H9 (cell line): ENCODE measurements around the gene FAM204A. TPM values are rescaled to one million over a fixed set of nuclear protein-coding genes. Genes with fewer than 3 reads are reported as not detected.

Source experiments
- DNase-seq: peaks from one replicate; pipeline ENCODE4 v3.0.0-alpha.2; 2017
- H2AFZ ChIP-seq: one replicate; pipeline ENCODE4 v1.6.1; 2013; ENCODE audit warnings: mild to moderate bottlenecking, low read length, control low read depth, moderate library complexity
- H2AK5ac ChIP-seq: 2 replicates; pipeline ENCODE4 v1.6.1; 2013; ENCODE audit warnings: low read length, control low read depth, mixed read lengths; ENCODE audit not compliant: insufficient read length
- H2BK120ac ChIP-seq: one replicate; pipeline ENCODE4 v1.6.1; 2013; ENCODE audit warnings: low read depth, mild to moderate bottlenecking, low read length, control low read depth, inconsistent platforms; ENCODE audit not compliant: poor library complexity, severe bottlenecking
- H2BK12ac ChIP-seq: 2 replicates; pipeline ENCODE4 v1.6.1; 2013; ENCODE audit warnings: low read length, control low read depth, mixed read lengths, low read depth; ENCODE audit not compliant: insufficient read length
- H2BK15ac ChIP-seq: 2 replicates; pipeline ENCODE4 v1.6.1; 2013; ENCODE audit warnings: low read depth, low read length, control low read depth
- H2BK20ac ChIP-seq: one replicate; pipeline ENCODE4 v1.6.1; 2013; ENCODE audit warnings: low read depth, mild to moderate bottlenecking, low read length, control low read depth, inconsistent platforms; ENCODE audit not compliant: poor library complexity, severe bottlenecking
- H2BK5ac ChIP-seq: 2 replicates; pipeline ENCODE4 v1.6.1; 2013; ENCODE audit warnings: low read length, control low read depth, mixed read lengths; ENCODE audit not compliant: insufficient read length
- H3K14ac ChIP-seq: 2 replicates; pipeline ENCODE4 v1.6.1; 2013; ENCODE audit warnings: low read length, control low read depth; ENCODE audit not compliant: insufficient read depth
- H3K18ac ChIP-seq: 2 replicates; pipeline ENCODE4 v1.6.1; 2013; ENCODE audit warnings: low read depth, mild to moderate bottlenecking, mixed read lengths, low read length, control low read depth; ENCODE audit not compliant: insufficient read length
- H3K23ac ChIP-seq: 2 replicates; pipeline ENCODE4 v1.6.1; 2013; ENCODE audit warnings: low read length, control low read depth, mixed read lengths, low read depth; ENCODE audit not compliant: insufficient read length
- H3K23me2 ChIP-seq: 2 replicates; pipeline ENCODE4 v1.6.1; 2013; ENCODE audit warnings: low read depth, mild to moderate bottlenecking, mixed read lengths, low read length, control low read depth; ENCODE audit not compliant: insufficient read length, poor library complexity, severe bottlenecking
- H3K27ac ChIP-seq: 2 replicates; pipeline ENCODE4 v1.5.1; 2013; ENCODE audit warnings: low read length, control low read depth, mixed read lengths, low read depth; ENCODE audit not compliant: insufficient read length
- H3K27me3 ChIP-seq: 2 replicates; pipeline ENCODE4 v1.6.1; 2013; ENCODE audit warnings: low read length, control low read depth, inconsistent platforms; ENCODE audit not compliant: insufficient read depth
- H3K4ac ChIP-seq: 2 replicates; pipeline ENCODE4 v1.6.1; 2013; ENCODE audit warnings: low read depth, mild to moderate bottlenecking, control low read depth, inconsistent platforms, low read length, moderate library complexity
- H3K4me1 ChIP-seq: 2 replicates; pipeline ENCODE4 v1.6.1; 2013; ENCODE audit warnings: low read length, control low read depth, inconsistent platforms; ENCODE audit not compliant: insufficient read depth
- H3K4me2 ChIP-seq: 2 replicates; pipeline ENCODE4 v1.6.1; 2013; ENCODE audit warnings: low read length, control low read depth, mixed read lengths; ENCODE audit not compliant: insufficient read length, insufficient read depth
- H3K56ac ChIP-seq: 2 replicates; pipeline ENCODE4 v1.6.1; 2013; ENCODE audit warnings: low read depth, mild to moderate bottlenecking, mixed read lengths, low read length, control low read depth; ENCODE audit not compliant: insufficient read length
- H3K79me1 ChIP-seq: 2 replicates; pipeline ENCODE4 v1.6.1; 2013; ENCODE audit warnings: low read depth, mild to moderate bottlenecking, moderate library complexity, low read length, control low read depth, inconsistent platforms; ENCODE audit not compliant: insufficient read depth, poor library complexity, severe bottlenecking
- H3K79me2 ChIP-seq: 2 replicates; pipeline ENCODE4 v1.6.1; 2013; ENCODE audit warnings: low read length, control low read depth, inconsistent platforms; ENCODE audit not compliant: insufficient read depth
- H3K9ac ChIP-seq: 2 replicates; pipeline ENCODE4 v1.6.1; 2013; ENCODE audit warnings: low read length, control low read depth, mixed read lengths; ENCODE audit not compliant: insufficient read length; ENCODE audit errors: extremely low read depth
- H3K9me3 ChIP-seq: one replicate; pipeline ENCODE4 v1.6.1; 2013; ENCODE audit warnings: low read depth, low read length, inconsistent platforms; ENCODE audit not compliant: control insufficient read depth
- H3T11ph ChIP-seq: one replicate; pipeline ENCODE4 v1.6.1; 2013; ENCODE audit warnings: mild to moderate bottlenecking, low read length, control low read depth, inconsistent platforms
- H4K20me1 ChIP-seq: one replicate; pipeline ENCODE4 v1.6.1; 2013; ENCODE audit not compliant: control insufficient read depth, insufficient read length, insufficient read depth
- H4K5ac ChIP-seq: 2 replicates; pipeline ENCODE4 v1.6.1; 2013; ENCODE audit warnings: low read depth, mild to moderate bottlenecking, mixed read lengths, low read length, control low read depth; ENCODE audit not compliant: insufficient read length
- H4K8ac ChIP-seq: replicated peaks from 2 replicates; pipeline ENCODE4 v1.6.1; 2013; ENCODE audit warnings: low read length, control low read depth, mixed read lengths, low read depth; ENCODE audit not compliant: insufficient read length
- H4K91ac ChIP-seq: 2 replicates; pipeline ENCODE4 v1.6.1; 2013; ENCODE audit warnings: low read depth, mild to moderate bottlenecking, moderate library complexity, mixed read lengths, low read length, control low read depth; ENCODE audit not compliant: insufficient read length
- H3K27ac Mint-ChIP-seq, 3 experiments: 2 replicates in 2 of 3; 3 replicates in 1 of 3; pipeline ENCODE4 v1.8.0; 2020 to 2021; ENCODE audit warnings: mixed read lengths in 3 of 3, mild to moderate bottlenecking in 1 of 3, moderate library complexity in 1 of 3
- H3K27me3 Mint-ChIP-seq: 2 replicates; pipeline ENCODE4 v1.8.0; 2021; ENCODE audit warnings: low read depth, mild to moderate bottlenecking, moderate library complexity, mixed read lengths
- H3K36me3 Mint-ChIP-seq, 3 experiments: 2 replicates in 2 of 3; 3 replicates in 1 of 3; pipeline ENCODE4 v1.8.0; 2020 to 2021; ENCODE audit warnings: low read depth in 3 of 3, mixed read lengths in 3 of 3; ENCODE audit not compliant: insufficient read depth in 1 of 3
- H3K4me1 Mint-ChIP-seq, 2 experiments: 2 replicates each; pipeline ENCODE4 v1.8.0; 2020; ENCODE audit warnings: mixed read lengths in 2 of 2
- H3K4me3 Mint-ChIP-seq, 2 experiments: 2 replicates in 1 of 2; 3 replicates in 1 of 2; pipeline ENCODE4 v1.8.0; 2020 to 2021; ENCODE audit warnings: mild to moderate bottlenecking in 2 of 2, mixed read lengths in 2 of 2, moderate library complexity in 1 of 2
- H3K9me3 Mint-ChIP-seq, 2 experiments: 2 replicates in 1 of 2; 3 replicates in 1 of 2; pipeline ENCODE4 v1.8.0; 2020; ENCODE audit warnings: mild to moderate bottlenecking in 2 of 2, mixed read lengths in 2 of 2, moderate library complexity in 1 of 2
- WGBS: extraction: QIAGEN DNeasy Blood & Tissue Kit; methylation state at CpG from one replicate; pipeline ENCODE4 v1.1.7; 2013; ENCODE audit warnings: missing lambda C conversion rate, low lambda C conversion rate, mixed read lengths; ENCODE audit not compliant: insufficient read length; ENCODE audit errors: extremely low coverage; 5-methylcytosine and 5-hydroxymethylcytosine counted together
- total RNA-seq: library from RNA; stranded (reverse); gene quantifications from 2 replicates; pipeline ENCODE4 v1.2.1, GENCODE V29; 2021
- TF ChIP-seq, protein P1 (sequence below): fragments of 200-600 bp; sonication (generic); conservative IDR thresholded peaks from 3 replicates; pipeline ENCODE4 v1.8.0; 2021; ENCODE audit warnings: antibody characterized with exemption, mild to moderate bottlenecking

The FAM204A gene
- total RNA-seq, 1 experiment from 2014 or later, result 42.5 TPM

DNA sequence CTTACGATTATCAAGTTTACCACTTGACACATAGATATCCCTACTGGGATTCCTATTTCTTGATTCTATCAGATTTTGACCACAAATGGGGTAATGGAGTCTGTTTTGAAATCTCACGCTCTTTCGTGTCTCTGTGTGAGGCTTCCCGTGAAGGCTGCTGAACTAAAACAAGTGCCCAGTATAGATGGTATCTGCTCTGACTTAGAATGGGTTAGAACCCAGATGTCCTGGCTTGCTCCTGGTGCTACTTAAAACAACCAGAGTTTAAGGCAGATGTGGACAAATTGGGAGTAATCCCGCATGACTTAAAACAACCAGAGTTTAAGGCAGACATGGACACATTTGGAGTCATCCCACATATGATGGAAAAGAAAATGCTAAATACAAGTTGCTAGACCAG, 85.9 kb downstream of the FAM204A start:
- peaks cover 65% of the 10 kb centered on the region for H3K27me3 Mint-ChIP-seq

More for the DNA sequence above, 85.9 kb downstream of the FAM204A start:
- no peak overlapping the region for H4K91ac ChIP-seq
- no peak overlapping the region for H2BK5ac ChIP-seq
- H2AFZ ChIP-seq, result no peak overlapping the region
- H3K9me3 ChIP-seq, result no peaks in the 10 kb centered on the region
- Mint-ChIP-seq H3K9me3 (no peaks in the 10 kb centered on the region; a peak in 1 of 5 replicates), H3K4me3 (no peak overlapping the region), H3K36me3 (no peaks in the 10 kb centered on the region), H3K27ac (no peak overlapping the region), H3K4me1 (peaks cover 21 to 23% of the 10 kb centered on the region in 2 experiments)
- H3K23me2 ChIP-seq, result no peaks in the 10 kb centered on the region
- no peak overlapping the region for H2BK120ac ChIP-seq
- no peak overlapping the region for H3K4ac ChIP-seq
- H4K8ac ChIP-seq, result no peak overlapping the region
- no peak overlapping the region for H4K5ac ChIP-seq
- no peak overlapping the region for H3K56ac ChIP-seq
- no peak overlapping the region for H3K9ac ChIP-seq
- H3T11ph ChIP-seq, result no peak overlapping the region
- H2BK15ac ChIP-seq, result no peak overlapping the region
- no peak overlapping the region for H3K23ac ChIP-seq
- TF ChIP-seq, protein P1, sequence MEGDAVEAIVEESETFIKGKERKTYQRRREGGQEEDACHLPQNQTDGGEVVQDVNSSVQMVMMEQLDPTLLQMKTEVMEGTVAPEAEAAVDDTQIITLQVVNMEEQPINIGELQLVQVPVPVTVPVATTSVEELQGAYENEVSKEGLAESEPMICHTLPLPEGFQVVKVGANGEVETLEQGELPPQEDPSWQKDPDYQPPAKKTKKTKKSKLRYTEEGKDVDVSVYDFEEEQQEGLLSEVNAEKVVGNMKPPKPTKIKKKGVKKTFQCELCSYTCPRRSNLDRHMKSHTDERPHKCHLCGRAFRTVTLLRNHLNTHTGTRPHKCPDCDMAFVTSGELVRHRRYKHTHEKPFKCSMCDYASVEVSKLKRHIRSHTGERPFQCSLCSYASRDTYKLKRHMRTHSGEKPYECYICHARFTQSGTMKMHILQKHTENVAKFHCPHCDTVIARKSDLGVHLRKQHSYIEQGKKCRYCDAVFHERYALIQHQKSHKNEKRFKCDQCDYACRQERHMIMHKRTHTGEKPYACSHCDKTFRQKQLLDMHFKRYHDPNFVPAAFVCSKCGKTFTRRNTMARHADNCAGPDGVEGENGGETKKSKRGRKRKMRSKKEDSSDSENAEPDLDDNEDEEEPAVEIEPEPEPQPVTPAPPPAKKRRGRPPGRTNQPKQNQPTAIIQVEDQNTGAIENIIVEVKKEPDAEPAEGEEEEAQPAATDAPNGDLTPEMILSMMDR, result no peak
- H3K79me1 ChIP-seq, result no peaks in the 10 kb centered on the region
- no peak overlapping the region for H2BK20ac ChIP-seq
- no peak for DNase-seq
- H3K27ac ChIP-seq, result no peak overlapping the region
- no peak overlapping the region for H3K4me2 ChIP-seq
- no peak overlapping the region for H3K14ac ChIP-seq
- no peaks in the 10 kb centered on the region for H3K79me2 ChIP-seq
- peaks cover 5% of the 10 kb centered on the region; the same call in 1 of the 2 replicates for H3K27me3 ChIP-seq
- no peak overlapping the region for H2BK12ac ChIP-seq
- H3K4me1 ChIP-seq, result no peaks in the 10 kb centered on the region
- no peaks in the 10 kb centered on the region for H4K20me1 ChIP-seq
- WGBS, result no CpG with 5 or more reads among the region's 5 CpGs
- no peak overlapping the region for H3K18ac ChIP-seq
- H2AK5ac ChIP-seq, result no peak overlapping the region
